IMR-90 (cell line): ENCODE data around the gene PRR27. TPM values are rescaled to one million over a fixed set of nuclear protein-coding genes. Genes with fewer than 3 reads are reported as not detected.

Experiments used
- ATAC-seq: fragments of 200-7000 bp; cut with Tn5 transposase; 2 replicates; pipeline ENCODE4 v1.9.1; 2020; ENCODE audit warnings: low read depth, mild to moderate bottlenecking, moderate library complexity
- BruUV-seq: library from RNA; stranded (reverse); fragments of 400-500 nt; replicated peaks from 2 replicates; lab custom pipeline; 2021; lab: Mats Ljungman, UMichigan
- CTCF ChIA-PET: fragments of 300-600 bp; formaldehyde crosslinking; extraction: SDS; loops from one replicate; lab custom pipeline; 2021; ENCODE audit warnings: antibody characterized with exemption; lab: Yijun Ruan, JAX
- POLR2A ChIA-PET: fragments of 300-600 bp; sonication (Branson Sonifier 250); formaldehyde crosslinking; loops from one replicate; lab custom pipeline; 2022; ENCODE audit warnings: antibody characterized with exemption; ENCODE audit not compliant: unreplicated experiment; lab: Charles Lee
- DNase-seq: peaks from one replicate; pipeline ENCODE4 v3.0.0; 2013
- H2AFZ ChIP-seq: replicated peaks from 2 replicates; pipeline ENCODE3; 2013; ENCODE audit warnings: low read length, mild to moderate bottlenecking; ENCODE audit not compliant: poor library complexity
- H2AK5ac ChIP-seq: 2 replicates; pipeline ENCODE4 v1.6.1; 2013; ENCODE audit warnings: low read depth, low read length, inconsistent platforms
- H2AK9ac ChIP-seq: replicated peaks from 2 replicates; pipeline ENCODE3; 2013; ENCODE audit warnings: mild to moderate bottlenecking, low read depth, low read length, moderate library complexity; ENCODE audit not compliant: poor library complexity
- H2BK120ac ChIP-seq: 2 replicates; pipeline ENCODE4 v1.6.1; 2013; ENCODE audit warnings: low read depth, low read length, inconsistent platforms
- H2BK15ac ChIP-seq: 3 replicates; pipeline ENCODE4 v1.6.1; 2013; ENCODE audit warnings: low read depth, low read length, inconsistent platforms
- H2BK20ac ChIP-seq: 2 replicates; pipeline ENCODE4 v1.6.1; 2013; ENCODE audit warnings: low read depth, mild to moderate bottlenecking, inconsistent platforms, low read length, moderate library complexity
- H2BK5ac ChIP-seq: 2 replicates; pipeline ENCODE4 v1.6.1; 2013; ENCODE audit warnings: mild to moderate bottlenecking, low read depth, low read length, inconsistent platforms; ENCODE audit not compliant: poor library complexity, severe bottlenecking
- H3K14ac ChIP-seq: replicated peaks from 2 replicates; pipeline ENCODE4 v1.6.1; 2013; ENCODE audit warnings: low read depth, low read length, inconsistent platforms
- H3K18ac ChIP-seq: 2 replicates; pipeline ENCODE4 v1.6.1; 2013; ENCODE audit warnings: low read depth, low read length, control low read depth
- H3K23ac ChIP-seq: 2 replicates; pipeline ENCODE4 v1.6.1; 2013; ENCODE audit warnings: low read depth, low read length, inconsistent platforms
- H3K27ac ChIP-seq: 2 replicates; pipeline ENCODE4 v1.5.1; 2013; ENCODE audit warnings: mild to moderate bottlenecking, control low read depth, low read length; ENCODE audit not compliant: insufficient read depth
- H3K27me3 ChIP-seq: 2 replicates; pipeline ENCODE4 v1.6.1; 2013; ENCODE audit warnings: low read length; ENCODE audit not compliant: control insufficient read depth, insufficient read depth
- H3K36me3 ChIP-seq: 2 replicates; pipeline ENCODE4 v1.6.1; 2013; ENCODE audit warnings: low read length, mixed read lengths; ENCODE audit not compliant: control insufficient read depth, insufficient read depth
- H3K4ac ChIP-seq: 2 replicates; pipeline ENCODE4 v1.6.1; 2013; ENCODE audit warnings: low read depth, low read length, inconsistent platforms
- H3K4me1 ChIP-seq: 2 replicates; pipeline ENCODE4 v1.6.1; 2013; ENCODE audit warnings: low read length, mixed read lengths; ENCODE audit not compliant: control insufficient read depth, insufficient read depth
- H3K4me2 ChIP-seq: 2 replicates; pipeline ENCODE4 v1.6.1; 2013; ENCODE audit warnings: low read depth, mild to moderate bottlenecking, control low read depth, low read length, moderate library complexity
- H3K4me3 ChIP-seq: 2 replicates; pipeline ENCODE4 v1.5.1; 2013; ENCODE audit warnings: low read depth, mild to moderate bottlenecking, control low read depth, low read length, moderate library complexity; ENCODE audit not compliant: insufficient read depth
- H3K56ac ChIP-seq: 2 replicates; pipeline ENCODE4 v1.6.1; 2013; ENCODE audit warnings: low read length, inconsistent platforms; ENCODE audit not compliant: insufficient read depth; ENCODE audit errors: extremely low read depth
- H3K79me1 ChIP-seq, 2 experiments: 2 replicates each; pipeline ENCODE4 v1.6.1; 2013; ENCODE audit warnings: low read length in 2 of 2, inconsistent platforms in 1 of 2, low read depth in 1 of 2
- H3K9ac ChIP-seq: 2 replicates; pipeline ENCODE4 v1.6.1; 2013; ENCODE audit warnings: low read depth, low read length, control low read depth
- H3K9me1 ChIP-seq: 2 replicates; pipeline ENCODE4 v1.6.1; 2013; ENCODE audit warnings: low read length, inconsistent platforms; ENCODE audit not compliant: insufficient read depth
- H3K9me3 ChIP-seq: 2 replicates; pipeline ENCODE4 v1.6.1; 2013; ENCODE audit warnings: low read length; ENCODE audit not compliant: control insufficient read depth, insufficient read depth
- H4K20me1 ChIP-seq: 2 replicates; pipeline ENCODE4 v1.6.1; 2013; ENCODE audit warnings: low read length, inconsistent platforms; ENCODE audit not compliant: insufficient read depth
- H4K5ac ChIP-seq: 2 replicates; pipeline ENCODE4 v1.6.1; 2013; ENCODE audit warnings: mild to moderate bottlenecking, low read depth, low read length, control low read depth
- H4K8ac ChIP-seq, 2 experiments: 2 replicates each; pipeline ENCODE4 v1.6.1; 2013; ENCODE audit warnings: low read depth in 2 of 2, low read length in 2 of 2, control low read depth in 1 of 2, inconsistent platforms in 1 of 2
- H4K91ac ChIP-seq: 2 replicates; pipeline ENCODE4 v1.6.1; 2013; ENCODE audit warnings: low read depth, low read length, inconsistent platforms; ENCODE audit not compliant: insufficient read depth
- BHLHE40 ChIP-seq: fragments of 150-350 bp; IDR thresholded peaks from 2 replicates; pipeline ENCODE4 v1.6.1; 2016; ENCODE audit warnings: mild to moderate bottlenecking, low read depth, low read length
- CEBPB ChIP-seq: IDR thresholded peaks from 2 replicates; pipeline ENCODE4 v1.6.1; 2012; ENCODE audit warnings: low read depth, low read length, improper control_type of control experiment
- CHD1 ChIP-seq: IDR thresholded peaks from 2 replicates; pipeline ENCODE4 v1.6.1; 2012; ENCODE audit warnings: low read depth, low read length, improper control_type of control experiment
- FOS ChIP-seq: fragments of 150-350 bp; IDR thresholded peaks from 2 replicates; pipeline ENCODE4 v1.6.1; 2016; ENCODE audit warnings: low read depth, low read length
- MAFK ChIP-seq: IDR thresholded peaks from 2 replicates; pipeline ENCODE4 v1.6.1; 2012; ENCODE audit warnings: low read depth, low read length, improper control_type of control experiment
- MAZ ChIP-seq: IDR thresholded peaks from 2 replicates; pipeline ENCODE4 v1.6.1; 2012; ENCODE audit warnings: low read depth, mild to moderate bottlenecking, low read length, improper control_type of control experiment, moderate library complexity, borderline replicate concordance
- MXI1 ChIP-seq: IDR thresholded peaks from 2 replicates; pipeline ENCODE4 v1.6.1; 2012; ENCODE audit warnings: low read depth, mild to moderate bottlenecking, low read length, moderate library complexity, borderline replicate concordance
- NFE2L2 ChIP-seq: fragments of 150-350 bp; IDR thresholded peaks from 2 replicates; pipeline ENCODE4 v1.6.1; 2016; ENCODE audit warnings: low read depth, mild to moderate bottlenecking, low read length
- POLR2A ChIP-seq: IDR thresholded peaks from 2 replicates; pipeline ENCODE4 v1.6.1; 2012; ENCODE audit warnings: mild to moderate bottlenecking, low read depth, low read length
- RAD21 ChIP-seq: IDR thresholded peaks from 2 replicates; pipeline ENCODE4 v1.6.1; 2012; ENCODE audit warnings: low read length, improper control_type of control experiment
- RCOR1 ChIP-seq: IDR thresholded peaks from 2 replicates; pipeline ENCODE4 v1.6.1; 2012; ENCODE audit warnings: mild to moderate bottlenecking, low read length, improper control_type of control experiment; ENCODE audit not compliant: insufficient replicate concordance
- RFX5 ChIP-seq: IDR thresholded peaks from 2 replicates; pipeline ENCODE4 v1.8.0; 2012; ENCODE audit warnings: low read depth, mild to moderate bottlenecking, low read length, moderate library complexity
- SMC3 ChIP-seq: fragments of 150-350 bp; IDR thresholded peaks from 2 replicates; pipeline ENCODE4 v1.6.1; 2016; ENCODE audit warnings: low read depth, mild to moderate bottlenecking, antibody characterized with exemption, low read length, moderate library complexity
- WGBS, 2 experiments: methylation state at CpG; one replicate each; pipeline versions ENCODE4 v1.1.5 to v1.1.7; 2013; ENCODE audit warnings: missing lambda C conversion rate in 2 of 2; ENCODE audit not compliant: insufficient read length in 1 of 2; ENCODE audit errors: extremely low coverage in 2 of 2; 5-methylcytosine and 5-hydroxymethylcytosine counted together
- dilution Hi-C: fragments of 300-500 bp; cut with HindIII; formaldehyde crosslinking; loops from one replicate; pipeline ENCODE4 v1.14.3; 2018; ENCODE audit warnings: low sequenced_read_pairs; ENCODE audit not compliant: unreplicated experiment
- in situ Hi-C: fragments of 300-500 bp; cut with MboI; formaldehyde crosslinking; loops from 3 replicates; pipeline ENCODE4 v1.14.3; 2019; ENCODE audit warnings: low sequenced_read_pairs, inconsistent platforms, mixed read lengths
- intact Hi-C: fragments of 100-400 bp; cut with micrococcal nuclease; formaldehyde crosslinking; loops from 2 replicates; pipeline ENCODE4 v1.10.0; 2022
- polyA plus RNA-seq, 3 experiments: library from polyadenylated mRNA; depleted of rRNA; stranded (reverse); fragments of >200 nt; gene quantifications; 2 replicates each; pipeline ENCODE4 v1.2.3, GENCODE V29; 2012; ENCODE audit warnings: low replicate concordance in 1 of 3
- total RNA-seq: library from RNA; depleted of rRNA; stranded (reverse); fragments of >200 nt; gene quantifications from 2 replicates; pipeline ENCODE4 v1.2.3, GENCODE V29; 2012
- TF ChIP-seq, protein P1 (sequence below): fragments of 150-350 bp; IDR thresholded peaks from 2 replicates; pipeline ENCODE4 v1.6.1; 2016; ENCODE audit warnings: low read depth, mild to moderate bottlenecking, low read length, moderate library complexity, borderline replicate concordance
- TF ChIP-seq, protein P2 (sequence below): fragments of 150-350 bp; IDR thresholded peaks from 2 replicates; pipeline ENCODE4 v1.6.1; 2017; ENCODE audit warnings: mild to moderate bottlenecking, antibody characterized with exemption, low read length, low read depth
- TF ChIP-seq, protein P3 (sequence below): conservative IDR thresholded peaks from 2 replicates; pipeline ENCODE4 v1.5.1; 2012; ENCODE audit warnings: mild to moderate bottlenecking, low read depth, low read length, improper control_type of control experiment

Gene PRR27
- total and polyA plus RNA-seq, 2 of the 4 experiments (the other 2 are of a cell fraction), result not detected

DNA sequence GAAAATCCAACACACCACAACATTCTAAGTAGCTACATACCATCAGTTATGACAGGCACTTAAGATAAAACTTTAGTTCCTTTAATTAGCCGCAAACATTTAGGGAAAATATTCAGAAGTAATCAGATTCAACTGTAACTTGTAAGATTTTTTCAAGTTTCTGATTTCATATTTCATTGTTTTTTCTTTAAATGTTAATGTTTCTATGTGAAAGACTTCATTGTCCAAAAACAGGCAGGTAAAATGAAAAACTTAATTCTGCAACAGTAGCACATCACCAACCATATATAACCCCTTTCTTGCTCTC is 29.9 kb downstream of the PRR27 start:
- intact Hi-C loops, result loop anchor here (1.0 to 5.0 kb wide), 4 partner anchors 287 to 497 kb away; no protein-coding TSS in a partner anchor
- H3K9me3 ChIP-seq, result no peaks in the 10 kb centered on the region

More for the DNA sequence above, 29.9 kb downstream of the PRR27 start:
- no peak for TF ChIP-seq BHLHE40
- TF ChIP-seq CEBPB, result no peak
- no peak for TF ChIP-seq MAZ
- TF ChIP-seq POLR2A, result no peak
- no peak for TF ChIP-seq MXI1
- TF ChIP-seq, protein P1, sequence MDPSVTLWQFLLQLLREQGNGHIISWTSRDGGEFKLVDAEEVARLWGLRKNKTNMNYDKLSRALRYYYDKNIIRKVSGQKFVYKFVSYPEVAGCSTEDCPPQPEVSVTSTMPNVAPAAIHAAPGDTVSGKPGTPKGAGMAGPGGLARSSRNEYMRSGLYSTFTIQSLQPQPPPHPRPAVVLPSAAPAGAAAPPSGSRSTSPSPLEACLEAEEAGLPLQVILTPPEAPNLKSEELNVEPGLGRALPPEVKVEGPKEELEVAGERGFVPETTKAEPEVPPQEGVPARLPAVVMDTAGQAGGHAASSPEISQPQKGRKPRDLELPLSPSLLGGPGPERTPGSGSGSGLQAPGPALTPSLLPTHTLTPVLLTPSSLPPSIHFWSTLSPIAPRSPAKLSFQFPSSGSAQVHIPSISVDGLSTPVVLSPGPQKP, result no peak
- TF ChIP-seq MAFK, result no peak
- TF ChIP-seq NFE2L2, result no peak
- TF ChIP-seq, protein P2, sequence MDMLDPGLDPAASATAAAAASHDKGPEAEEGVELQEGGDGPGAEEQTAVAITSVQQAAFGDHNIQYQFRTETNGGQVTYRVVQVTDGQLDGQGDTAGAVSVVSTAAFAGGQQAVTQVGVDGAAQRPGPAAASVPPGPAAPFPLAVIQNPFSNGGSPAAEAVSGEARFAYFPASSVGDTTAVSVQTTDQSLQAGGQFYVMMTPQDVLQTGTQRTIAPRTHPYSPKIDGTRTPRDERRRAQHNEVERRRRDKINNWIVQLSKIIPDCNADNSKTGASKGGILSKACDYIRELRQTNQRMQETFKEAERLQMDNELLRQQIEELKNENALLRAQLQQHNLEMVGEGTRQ, result no peak
- TF ChIP-seq, protein P3, sequence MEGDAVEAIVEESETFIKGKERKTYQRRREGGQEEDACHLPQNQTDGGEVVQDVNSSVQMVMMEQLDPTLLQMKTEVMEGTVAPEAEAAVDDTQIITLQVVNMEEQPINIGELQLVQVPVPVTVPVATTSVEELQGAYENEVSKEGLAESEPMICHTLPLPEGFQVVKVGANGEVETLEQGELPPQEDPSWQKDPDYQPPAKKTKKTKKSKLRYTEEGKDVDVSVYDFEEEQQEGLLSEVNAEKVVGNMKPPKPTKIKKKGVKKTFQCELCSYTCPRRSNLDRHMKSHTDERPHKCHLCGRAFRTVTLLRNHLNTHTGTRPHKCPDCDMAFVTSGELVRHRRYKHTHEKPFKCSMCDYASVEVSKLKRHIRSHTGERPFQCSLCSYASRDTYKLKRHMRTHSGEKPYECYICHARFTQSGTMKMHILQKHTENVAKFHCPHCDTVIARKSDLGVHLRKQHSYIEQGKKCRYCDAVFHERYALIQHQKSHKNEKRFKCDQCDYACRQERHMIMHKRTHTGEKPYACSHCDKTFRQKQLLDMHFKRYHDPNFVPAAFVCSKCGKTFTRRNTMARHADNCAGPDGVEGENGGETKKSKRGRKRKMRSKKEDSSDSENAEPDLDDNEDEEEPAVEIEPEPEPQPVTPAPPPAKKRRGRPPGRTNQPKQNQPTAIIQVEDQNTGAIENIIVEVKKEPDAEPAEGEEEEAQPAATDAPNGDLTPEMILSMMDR, result no peak
- TF ChIP-seq FOS, result no peak
- no peak for TF ChIP-seq SMC3
- no peak for TF ChIP-seq CHD1
- no peak for TF ChIP-seq RCOR1
- no peak for TF ChIP-seq RAD21
- TF ChIP-seq RFX5, result no peak
- BruUV-seq, result no TSS peak
- Histone ChIP-seq H3K14ac (no peak overlapping the region), H2BK20ac (no peak overlapping the region), H3K79me1 (no peaks in the 10 kb centered on the region), H3K27me3 (no peaks in the 10 kb centered on the region), H4K8ac (no peak overlapping the region), H2AK5ac (no peak overlapping the region), H2AK9ac (no peak overlapping the region), H3K23ac (no peak overlapping the region), H3K18ac (no peak overlapping the region), H2BK15ac (no peak overlapping the region), H3K9me1 (no peaks in the 10 kb centered on the region), H3K36me3 (no peaks in the 10 kb centered on the region), H3K4me3 (no peak overlapping the region), H3K4ac (no peak overlapping the region), H2BK5ac (no peak overlapping the region), H3K27ac (no peak overlapping the region), H2AFZ (no peak overlapping the region), H3K4me1 (no peaks in the 10 kb centered on the region), H4K91ac (no peak overlapping the region), H4K20me1 (no peaks in the 10 kb centered on the region), H3K9ac (no peak overlapping the region), H3K4me2 (no peak overlapping the region), H4K5ac (no peak overlapping the region), H2BK120ac (no peak overlapping the region), H3K56ac (no peak overlapping the region)
- in situ Hi-C loops (loop anchor here (10.0 kb wide), 1 partner anchor 499 kb away; no protein-coding TSS in a partner anchor), dilution Hi-C loops (no loop called here)
- WGBS, 2 experiments, result no CpG with 5 or more reads among the region's 1 CpG
- ChIA-PET CTCF (interaction anchor here (1.0 to 1.2 kb wide), 3 partner anchors 10 to 97 kb away, joined by 3 to 15 read pairs (median 4); partner anchors contain the start of gene ODAM), POLR2A (no interaction called here)
- no peak for ATAC-seq
- DNase-seq, result no peak
